Panc1 (cell line): ENCODE results near the gene AGRN. TPM values are rescaled to one million over a fixed set of nuclear protein-coding genes. Genes with fewer than 3 reads are reported as not detected.
"Not testable (repeated sequence)": the region's sequence is repeated elsewhere in the genome, so short reads cannot be mapped to it uniquely, and the experiment has no call there.

Experiments
- ATAC-seq: fragments of 200-7000 bp; cut with Tn5 transposase; 2 replicates; pipeline ENCODE4 v1.9.1; 2020; ENCODE audit warnings: mild to moderate bottlenecking, moderate library complexity
- BruUV-seq: library from RNA; stranded (reverse); fragments of 400-500 nt; replicated peaks from 2 replicates; lab custom pipeline; 2021; lab: Mats Ljungman, UMichigan
- CTCF ChIA-PET: fragments of 300-600 bp; sonication (Branson Sonifier 250); formaldehyde crosslinking; loops from one replicate; lab custom pipeline; 2022; ENCODE audit warnings: antibody characterized with exemption; lab: Charles Lee
- POLR2A ChIA-PET: fragments of 300-600 bp; sonication (Branson Sonifier 250); formaldehyde crosslinking; loops from one replicate; lab custom pipeline; 2022; ENCODE audit warnings: antibody characterized with exemption; lab: Charles Lee
- DNase-seq: peaks from one replicate; pipeline ENCODE4 v3.0.0-alpha.2; 2010; ENCODE audit warnings: low read depth, low spot score
- H3K27ac ChIP-seq: 2 replicates; pipeline ENCODE4 v1.5.1; 2011; ENCODE audit warnings: mild to moderate bottlenecking, low read length, inconsistent platforms
- H3K27me3 ChIP-seq: fragments of 200-500 bp; sonication (Bioruptor generic); 2 replicates; pipeline ENCODE4 v1.6.0; 2014; ENCODE audit warnings: low read length, inconsistent platforms; ENCODE audit not compliant: control insufficient read depth, insufficient read depth
- H3K36me3 ChIP-seq: fragments of 200-500 bp; sonication (Bioruptor generic); 2 replicates; pipeline ENCODE4 v1.5.1; 2014; ENCODE audit warnings: inconsistent platforms, mild to moderate bottlenecking, low read length, moderate library complexity; ENCODE audit not compliant: control insufficient read depth, insufficient read depth
- H3K4me1 ChIP-seq: 2 replicates; pipeline ENCODE4 v1.5.1; 2011; ENCODE audit warnings: inconsistent platforms, mild to moderate bottlenecking, low read length, moderate library complexity; ENCODE audit not compliant: control insufficient read depth, insufficient read depth
- H3K4me3 ChIP-seq, 2 experiments: 2 replicates each; pipeline ENCODE4 v1.5.1; 2011 to 2012; ENCODE audit warnings: low read depth in 2 of 2, low read length in 2 of 2, mild to moderate bottlenecking in 2 of 2, inconsistent platforms in 1 of 2, moderate library complexity in 1 of 2
- H3K9me3 ChIP-seq: fragments of 200-500 bp; sonication (Bioruptor generic); 2 replicates; pipeline ENCODE4 v1.5.1; 2014; ENCODE audit warnings: low read depth, mild to moderate bottlenecking, inconsistent platforms, low read length, moderate library complexity; ENCODE audit not compliant: control insufficient read depth, insufficient read depth
- CTCF ChIP-seq: fragments of 450-650 bp; IDR thresholded peaks from 2 replicates; pipeline ENCODE4 v1.5.1; 2017; ENCODE audit warnings: mild to moderate bottlenecking
- POLR2AphosphoS5 ChIP-seq: IDR thresholded peaks from 2 replicates; pipeline ENCODE4 v1.6.1; 2012; ENCODE audit warnings: mild to moderate bottlenecking, low read depth, low read length, moderate library complexity
- REST ChIP-seq, 2 experiments: IDR thresholded peaks; 2 replicates each; pipeline ENCODE4 v1.6.1; 2011 to 2012; ENCODE audit warnings: low read depth in 2 of 2, control low read depth in 1 of 2, low read length in 1 of 2, mild to moderate bottlenecking in 1 of 2, moderate library complexity in 1 of 2; ENCODE audit not compliant: insufficient read depth in 1 of 2
- SIN3A ChIP-seq: IDR thresholded peaks from 2 replicates; pipeline ENCODE4 v1.6.1; 2012; ENCODE audit warnings: low read depth, mild to moderate bottlenecking, low read length, moderate library complexity, borderline replicate concordance; ENCODE audit not compliant: insufficient read depth
- TCF7L2 ChIP-seq: IDR thresholded peaks from 2 replicates; pipeline ENCODE4 v1.6.1; 2011; ENCODE audit warnings: mild to moderate bottlenecking, low read depth, low read length, inconsistent platforms
- in situ Hi-C: cut with HindIII; loops from 2 replicates; pipeline ENCODE4 v1.10.0; 2016; ENCODE audit warnings: low sequenced_read_pairs, low pct_unique_long_range_greater_than_20kb
- intact Hi-C: fragments of 100-400 bp; cut with micrococcal nuclease; formaldehyde crosslinking; loops from one replicate; pipeline ENCODE4 v1.10.0; 2022; ENCODE audit not compliant: unreplicated experiment
- total RNA-seq: library from RNA; stranded (reverse); gene quantifications from one replicate; pipeline ENCODE4 v1.2.1, GENCODE V29; 2021; ENCODE audit not compliant: unreplicated experiment

Gene AGRN
- total RNA-seq, 1 experiment from 2014 or later = 153 TPM

GRCh38 chr1:1075148-1075935 is 55.4 kb downstream of the AGRN start:
- BruUV-seq = no TSS peak
- Histone ChIP-seq H3K4me1 (peaks cover 9% of the 10 kb centered on the region), H3K4me3 (no peak overlapping the region), H3K9me3 (no peaks in the 10 kb centered on the region), H3K36me3 (no peaks in the 10 kb centered on the region), H3K27me3 (no peaks in the 10 kb centered on the region), H3K27ac (no peak overlapping the region)
- ChIA-PET CTCF (no interaction called here), POLR2A (no interaction called here)
- intact Hi-C loops = no loop called here
- in situ Hi-C loops = no loop called here
- DNase-seq = no peak
- TF ChIP-seq TCF7L2 (no peak), SIN3A (no peak), POLR2AphosphoS5 (no peak), CTCF (no peak), REST (IDR thresholded peaks at IDR 0.05; ENCODE audit: insufficient read depth in 1 of 2, low read depth in 2 of 2, low read length in 1 of 2) (no peak)
- ATAC-seq = no peak

- ATAC-seq, BruUV-seq, H3K27me3 ChIP-seq, H3K4me3 ChIP-seq, H3K27ac ChIP-seq, H3K36me3 ChIP-seq, H3K4me1 ChIP-seq, in situ Hi-C loops, H3K9me3 ChIP-seq, intact Hi-C loops, CTCF ChIA-PET, DNase-seq, POLR2A ChIA-PET: not testable (repeated sequence)
Measured at GRCh38 chr1:1077396-1077795, 57.5 kb downstream of the AGRN start.
